ENCODE results near the gene MEDAG. TPM values are rescaled to one million over a fixed set of nuclear protein-coding genes. Genes with fewer than 3 reads are reported as not detected.

Gene MEDAG
- total and polyA plus RNA-seq, 2 donors (not counting 3 experiments of a cell fraction or from before 2014, with no cell fraction given), result 27.2 TPM

GRCh38 chr13:30971575-30971974 is 65.5 kb downstream of the MEDAG start:
- H3K4me1 ChIP-seq (ENCODE audit: control insufficient read depth, extremely low read depth, insufficient read depth, low read length), result no peaks in the 10 kb centered on the region
- no peak overlapping the region for H3K4me3 ChIP-seq (replicated peaks in 1 of 3; ENCODE audit: insufficient read depth in 1 of 3, low read depth in 1 of 3, low read length in 3 of 3)
- ChIA-PET POLR2A (no interaction called here), CTCF (interaction anchor here (1.0 kb wide), 1 partner anchor 228 kb away, joined by 3 read pairs; no protein-coding TSS in a partner anchor)
- BruUV-seq (replicated peaks), result no TSS peak
- no peak overlapping the region for H3K27ac ChIP-seq (ENCODE audit: insufficient read depth, low read depth, low read length)
- H3K9ac ChIP-seq (replicated peaks; ENCODE audit: extremely low read depth, insufficient read depth, low read length), result no peak overlapping the region
- H3K27me3 ChIP-seq (ENCODE audit: control insufficient read depth in 2 of 2, insufficient read depth in 2 of 2, low read length in 2 of 2), result peaks cover 5 to 9% of the 10 kb centered on the region in 2 experiments
- H3K9me1 ChIP-seq (replicated peaks; ENCODE audit: control insufficient read depth, extremely low read depth, insufficient read depth, low read length), result no peaks in the 10 kb centered on the region
- no peak overlapping the region for H2AFZ ChIP-seq (ENCODE audit: low read depth, low read length)
- FAIRE-seq (no peak), DNase-seq (ENCODE audit: low read depth, low spot score) (no peak)
- dilution Hi-C loops (cut with MboI; ENCODE audit: extremely low pct_ligation_motif_present, low sequenced_read_pairs) (no loop called here), intact Hi-C loops (cut with micrococcal nuclease) (no loop called here)
- no peak overlapping the region for H3K4me2 ChIP-seq (ENCODE audit: insufficient read depth, low read length)
- H3K79me2 ChIP-seq (ENCODE audit: control insufficient read depth, insufficient read depth, low read length), result no peaks in the 10 kb centered on the region
- H4K20me1 ChIP-seq (replicated peaks; ENCODE audit: control insufficient read depth, extremely low read depth, insufficient read depth, low read length), result no peaks in the 10 kb centered on the region
- no peak for TF ChIP-seq JUN (IDR thresholded peaks at IDR 0.05; ENCODE audit: borderline replicate concordance, insufficient read depth, insufficient read length, low read depth)
- no peak for TF ChIP-seq POLR2A (IDR thresholded peaks at IDR 0.05; ENCODE audit: low read depth, low read length)
- no peak for TF ChIP-seq FOS (IDR thresholded peaks at IDR 0.05; ENCODE audit: borderline replicate concordance, insufficient read depth, low read length)
- TF ChIP-seq GATA2 (IDR thresholded peaks at IDR 0.05; ENCODE audit: insufficient read depth, insufficient read length, low read depth, low read length), result no peak
- TF ChIP-seq MAX (IDR thresholded peaks at IDR 0.05; ENCODE audit: insufficient read depth, insufficient read length), result no peak
- no peak for TF ChIP-seq EZH2 (IDR thresholded peaks at IDR 0.05; ENCODE audit: borderline replicate concordance, low read depth, low read length, severe bottlenecking)
- no peak for TF ChIP-seq POLR2AphosphoS5 (IDR thresholded peaks at IDR 0.05; ENCODE audit: insufficient read depth, low read depth, low read length)
- TF ChIP-seq CTCF (IDR thresholded peaks at IDR 0.05; ENCODE audit: extremely low read depth in 1 of 2, insufficient read depth in 1 of 2, low read depth in 1 of 2, low read length in 2 of 2), result no peak
- no peak for TF ChIP-seq MYC (IDR thresholded peaks at IDR 0.05; ENCODE audit: low read depth, low read length)
- H3K9me3 ChIP-seq (replicated peaks; ENCODE audit: control insufficient read depth, insufficient read depth, low read length), result no peaks in the 10 kb centered on the region
- no peaks in the 10 kb centered on the region for H3K36me3 ChIP-seq (ENCODE audit: control insufficient read depth in 2 of 2, extremely low read depth in 1 of 2, insufficient read depth in 2 of 2, low read length in 2 of 2)

Data from endothelial cell of umbilical vein (primary cell).